ENCODE measurements around the gene SCNN1G.

GRCh38 chr16:23140107-23140506, 42.4 kb upstream of the SCNN1G start:
- TF ChIP-seq POLR2A (IDR thresholded peaks at IDR 0.05) (no peak), EP300 (IDR thresholded peaks at IDR 0.05) (no peak)
- TF ChIP-seq, protein P1, sequence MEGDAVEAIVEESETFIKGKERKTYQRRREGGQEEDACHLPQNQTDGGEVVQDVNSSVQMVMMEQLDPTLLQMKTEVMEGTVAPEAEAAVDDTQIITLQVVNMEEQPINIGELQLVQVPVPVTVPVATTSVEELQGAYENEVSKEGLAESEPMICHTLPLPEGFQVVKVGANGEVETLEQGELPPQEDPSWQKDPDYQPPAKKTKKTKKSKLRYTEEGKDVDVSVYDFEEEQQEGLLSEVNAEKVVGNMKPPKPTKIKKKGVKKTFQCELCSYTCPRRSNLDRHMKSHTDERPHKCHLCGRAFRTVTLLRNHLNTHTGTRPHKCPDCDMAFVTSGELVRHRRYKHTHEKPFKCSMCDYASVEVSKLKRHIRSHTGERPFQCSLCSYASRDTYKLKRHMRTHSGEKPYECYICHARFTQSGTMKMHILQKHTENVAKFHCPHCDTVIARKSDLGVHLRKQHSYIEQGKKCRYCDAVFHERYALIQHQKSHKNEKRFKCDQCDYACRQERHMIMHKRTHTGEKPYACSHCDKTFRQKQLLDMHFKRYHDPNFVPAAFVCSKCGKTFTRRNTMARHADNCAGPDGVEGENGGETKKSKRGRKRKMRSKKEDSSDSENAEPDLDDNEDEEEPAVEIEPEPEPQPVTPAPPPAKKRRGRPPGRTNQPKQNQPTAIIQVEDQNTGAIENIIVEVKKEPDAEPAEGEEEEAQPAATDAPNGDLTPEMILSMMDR (IDR thresholded peaks at IDR 0.05), result no peak

Measured in tibial nerve (tissue), 4 donors.